Pancreas (tissue), 10 donors: Measurements from ENCODE around the gene EXOC3L2. TPM values are rescaled to one million over a fixed set of nuclear protein-coding genes. Genes with fewer than 3 reads are reported as not detected.

Experiments
- ATAC-seq, 4 donors: fragments of 200-7000 bp; cut with Tn5 transposase; one replicate each; pipeline versions ENCODE4 v1.8.0 to v1.9.1; 2020; ENCODE audit warnings: mild to moderate bottlenecking in 4 of 4, moderate library complexity in 4 of 4
- DNase-seq, 6 donors: peaks; one replicate each; pipeline ENCODE4 v3.0.0-alpha.2; 2020
- FAIRE-seq: peaks from 2 replicates; lab custom pipeline; 2012; peaks lifted over from hg19 to GRCh38; lab: Jason Lieb, UNC
- H3K27ac ChIP-seq, 4 donors: fragments of 200-600 bp; sonication (generic); 1 replicate in 3 of 4; 2 replicates in 1 of 4; pipeline versions ENCODE4 v1.5.0 to v1.8.0; 2020
- H3K27me3 ChIP-seq, 4 donors: fragments of 200-600 bp; one replicate each; pipeline ENCODE4 v1.8.0; 2021
- H3K36me3 ChIP-seq, 3 donors: fragments of 200-600 bp; sonication (generic) in 1 of 3; one replicate each; pipeline versions ENCODE4 v1.5.0 to v1.8.0; 2020 to 2021
- H3K4me1 ChIP-seq, 3 donors: fragments of 200-600 bp; one replicate each; pipeline ENCODE4 v1.8.0; 2021
- H3K4me3 ChIP-seq, 4 donors: fragments of 200-600 bp; sonication (generic) in 2 of 4; one replicate each; pipeline versions ENCODE4 v1.5.0 to v1.8.0; 2020 to 2021
- H3K9me3 ChIP-seq, 4 donors: fragments of 200-600 bp; one replicate each; pipeline ENCODE4 v1.8.0; 2021
- WGBS, 2 donors: extraction: QIAGEN DNeasy Blood & Tissue Kit; methylation state at CpG; one replicate each; pipeline ENCODE4 v1.1.7; 2013; 5-methylcytosine and 5-hydroxymethylcytosine counted together
- intact Hi-C, 3 donors: fragments of 100-400 bp; cut with DNase I; formaldehyde crosslinking; loops; one replicate each; pipeline versions ENCODE4 v1.11.1 to v1.14.2; 2022
- polyA plus RNA-seq, 2 donors: library from polyadenylated mRNA; stranded (reverse); fragments of 200-250 nt; gene quantifications; one replicate each; pipeline ENCODE4 v1.2.3, GENCODE V29; 2013
- total RNA-seq, 6 donors: library from RNA; stranded (reverse); fragmentation: NEBNext Ultra II Directional in 4 of 6; extraction: Animal tissue kit (Norgen Biotek cat#: 25700) in 4 of 6; gene quantifications; one replicate each; pipeline versions ENCODE4 v1.2.1 to v1.2.4, GENCODE V29; 2021 to 2023
- TF ChIP-seq, protein P1 (sequence below), 4 donors: fragments of 200-600 bp; sonication (generic) in 3 of 4; IDR thresholded peaks; one replicate each; pipeline versions ENCODE4 v1.5.0 to v1.8.0; 2021; ENCODE audit warnings: antibody characterized with exemption in 4 of 4
- donor health status: healthy with polysubstance abuse.
- donor health status: DM: no; HTN: no; CAD: no; lungs with moderate emphysema.
- donor health status: DM: no; HTN: no; CAD: no.
- donor health status: control.
- donor health status: control.
- donor health status: Bipolar disorder and iron deficiency.
- donor health status: DM: yes; HTN: yes; CAD: no.
- donor health status: DM: no; HTN: no; CAD: no.
- donor health status: DM: no; HTN: no; CAD: no.
- donor health status: DM: yes; HTN: yes; CAD: no.

The EXOC3L2 gene
- total and polyA plus RNA-seq, 8 donors = 0.59 to 4.5 (median 1.8) TPM

DNA sequence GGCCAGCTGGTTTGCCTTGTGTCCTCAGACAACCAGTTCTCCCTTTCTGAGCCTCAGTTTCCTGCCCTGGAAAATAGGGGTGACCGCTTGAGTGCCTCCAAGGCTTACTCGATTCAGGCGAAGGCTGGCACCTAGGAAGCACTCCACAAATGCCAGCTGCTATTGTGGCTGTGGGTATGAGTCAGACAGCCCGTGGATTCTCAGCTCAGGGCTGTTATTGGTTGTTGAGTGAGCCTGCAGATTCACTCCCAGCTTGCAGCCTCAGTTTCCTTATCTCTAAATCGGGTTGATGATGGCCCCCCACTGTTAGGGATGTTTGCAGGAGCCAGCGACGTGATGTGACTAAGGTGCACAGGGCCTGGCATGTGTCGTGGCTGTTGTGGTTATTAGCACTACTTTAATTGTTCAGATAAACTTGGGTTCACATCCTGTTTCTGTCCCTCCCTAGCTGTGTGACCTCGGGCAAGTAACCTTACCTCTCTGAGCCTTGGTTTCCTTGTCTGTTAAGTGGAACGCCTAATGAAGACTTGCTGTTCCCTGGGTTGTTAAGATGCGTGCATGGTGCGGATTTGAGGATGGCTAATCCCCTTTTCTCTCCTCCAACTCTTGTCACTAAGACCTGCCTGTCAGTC, 8.3 kb upstream of the EXOC3L2 start:
- Histone ChIP-seq H3K9me3 (no peaks in the 10 kb centered on the region), H3K4me3 (no peak overlapping the region), H3K4me1 (peaks cover 0 to 5% (median 3%) of the 10 kb centered on the region in 3 donors), H3K27ac (no peak overlapping the region), H3K27me3 (no peaks in the 10 kb centered on the region), H3K36me3 (no peaks in the 10 kb centered on the region)
- DNase-seq (no peak), ATAC-seq (no peak), FAIRE-seq (no peak)
- TF ChIP-seq, protein P1, sequence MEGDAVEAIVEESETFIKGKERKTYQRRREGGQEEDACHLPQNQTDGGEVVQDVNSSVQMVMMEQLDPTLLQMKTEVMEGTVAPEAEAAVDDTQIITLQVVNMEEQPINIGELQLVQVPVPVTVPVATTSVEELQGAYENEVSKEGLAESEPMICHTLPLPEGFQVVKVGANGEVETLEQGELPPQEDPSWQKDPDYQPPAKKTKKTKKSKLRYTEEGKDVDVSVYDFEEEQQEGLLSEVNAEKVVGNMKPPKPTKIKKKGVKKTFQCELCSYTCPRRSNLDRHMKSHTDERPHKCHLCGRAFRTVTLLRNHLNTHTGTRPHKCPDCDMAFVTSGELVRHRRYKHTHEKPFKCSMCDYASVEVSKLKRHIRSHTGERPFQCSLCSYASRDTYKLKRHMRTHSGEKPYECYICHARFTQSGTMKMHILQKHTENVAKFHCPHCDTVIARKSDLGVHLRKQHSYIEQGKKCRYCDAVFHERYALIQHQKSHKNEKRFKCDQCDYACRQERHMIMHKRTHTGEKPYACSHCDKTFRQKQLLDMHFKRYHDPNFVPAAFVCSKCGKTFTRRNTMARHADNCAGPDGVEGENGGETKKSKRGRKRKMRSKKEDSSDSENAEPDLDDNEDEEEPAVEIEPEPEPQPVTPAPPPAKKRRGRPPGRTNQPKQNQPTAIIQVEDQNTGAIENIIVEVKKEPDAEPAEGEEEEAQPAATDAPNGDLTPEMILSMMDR (IDR thresholded peaks at IDR 0.05) = no peak
- 73 to 76% methylated on average over 12 of the region's 12 CpGs for WGBS, 2 donors
- intact Hi-C loops = loop anchor here in 1 of 3 donors (10.0 kb wide), 1 partner anchor 59 kb away; no protein-coding TSS in a partner anchor

DNA sequence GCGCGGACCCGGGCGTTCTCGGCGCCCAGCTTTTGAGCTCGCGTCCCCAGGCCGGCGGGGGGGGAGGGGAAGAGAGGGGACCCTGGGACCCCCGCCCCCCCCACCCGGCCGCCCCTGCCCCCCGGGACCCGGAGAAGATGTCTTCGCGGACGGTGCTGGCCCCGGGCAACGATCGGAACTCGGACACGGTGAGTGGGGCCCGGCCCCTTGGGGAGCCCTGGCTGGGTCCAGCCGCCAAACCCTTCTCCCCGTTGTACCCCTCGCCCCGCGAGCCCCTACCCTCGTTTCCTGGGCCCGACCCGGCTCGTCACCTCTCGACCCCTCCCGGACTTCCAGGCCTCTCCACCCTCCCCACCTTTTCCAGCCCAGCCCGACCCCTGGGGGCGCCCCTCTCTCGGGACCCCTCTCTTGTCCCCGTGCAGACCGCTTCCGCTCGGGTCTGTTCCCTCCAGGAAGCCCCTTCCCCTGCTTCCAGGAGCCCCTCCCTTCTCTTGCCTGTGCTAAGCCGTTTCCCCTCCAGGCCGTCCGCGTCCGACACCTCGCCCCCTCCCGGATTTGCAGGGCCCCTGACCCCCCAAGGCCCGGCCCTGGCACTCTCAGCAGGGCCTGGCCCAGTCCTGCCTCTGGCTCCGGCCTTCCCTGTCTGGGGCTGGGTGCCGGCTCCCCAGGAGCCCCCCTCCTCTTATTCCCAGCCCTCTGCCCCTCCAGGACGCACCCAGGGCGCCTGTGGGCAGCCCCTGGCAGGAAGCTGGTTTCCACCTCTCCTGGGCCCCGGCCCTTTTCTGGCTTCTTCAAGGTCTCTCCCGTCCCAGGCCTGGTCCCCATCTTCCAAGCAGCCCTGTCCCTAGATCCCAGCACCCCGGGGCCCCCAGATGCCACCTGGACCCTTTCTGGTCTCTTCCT, 6.5 kb upstream of the EXOC3L2 start:
- FAIRE-seq (no peak), ATAC-seq (peak; percentile 23 to 54 (median 27)), DNase-seq (peak in 5 of 6 donors; percentile 11 to 79 (median 51))
- peak overlapping the region in 3 of 4 donors; percentile 11 to 37 (median 17) for H3K27ac ChIP-seq
- H3K27me3 ChIP-seq = no peaks in the 10 kb centered on the region
- TF ChIP-seq, protein P1 (IDR thresholded peaks at IDR 0.05) = no peak
- H3K36me3 ChIP-seq = no peaks in the 10 kb centered on the region
- H3K4me1 ChIP-seq = peaks cover 0 to 5% (median 3%) of the 10 kb centered on the region in 3 donors
- peak overlapping the region; percentile 47 to 88 (median 72) for H3K4me3 ChIP-seq
- intact Hi-C loops = loop anchor here in 1 of 3 donors (10.0 kb wide), 1 partner anchor 57 kb away; no protein-coding TSS in a partner anchor
- 1 to 2% methylated on average over 30 to 57 of the region's 57 CpGs for WGBS, 2 donors
- H3K9me3 ChIP-seq = no peaks in the 10 kb centered on the region

DNA sequence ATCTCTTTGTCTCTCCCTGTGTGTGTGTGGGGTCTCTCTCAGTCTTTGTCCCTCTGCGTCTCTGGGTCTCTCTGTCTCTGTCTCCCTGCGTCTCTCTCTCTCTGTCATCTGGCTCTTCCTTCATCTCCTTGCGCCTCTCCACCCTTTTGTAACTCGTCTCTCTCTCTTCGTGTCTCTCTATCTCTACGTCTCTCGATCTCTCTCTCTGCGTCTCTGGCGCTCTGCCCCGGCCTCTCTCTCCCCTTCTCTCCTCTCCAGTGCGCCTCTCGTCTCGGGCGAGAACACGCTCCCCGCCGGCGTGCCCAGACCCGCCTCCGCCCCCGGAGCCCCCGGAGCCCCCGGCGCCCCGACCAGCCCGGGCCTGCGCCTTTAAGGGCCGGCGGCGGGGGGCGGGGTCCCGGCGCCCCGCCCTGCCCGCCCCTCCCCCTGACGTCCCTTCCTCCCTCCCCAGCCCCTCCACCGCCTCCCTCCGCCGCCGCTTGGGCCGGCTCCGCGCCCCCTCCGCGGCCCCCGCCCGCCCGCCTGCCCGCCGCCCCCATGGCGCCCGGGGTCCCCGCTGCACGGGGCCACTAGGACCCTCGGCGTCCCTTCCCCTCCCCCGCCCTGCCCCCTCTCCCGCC, 5.7 kb upstream of the EXOC3L2 start, which contains the start of gene MARK4:
TSS of gene MARK4 (plus strand) at position 440 of the 620 bp plus-strand sequence. CDS start 318 bp downstream, outside the sequence.
- H3K27me3 ChIP-seq = no peaks in the 10 kb centered on the region
- intact Hi-C loops = loop anchor here in 1 of 3 donors (10.0 kb wide), 1 partner anchor 56 kb away; no protein-coding TSS in a partner anchor
- H3K4me3 ChIP-seq = peak within 1 kb of the TSS; percentile 47 to 88 (median 72)
- peak within 1 kb of the TSS in 3 of 4 donors; percentile 17 to 46 (median 37) for H3K27ac ChIP-seq
- TF ChIP-seq, protein P1 (IDR thresholded peaks at IDR 0.05) = no peak
- peaks cover 0 to 5% (median 3%) of the 10 kb centered on the region in 3 donors for H3K4me1 ChIP-seq
- FAIRE-seq = no peak
- no peaks in the 10 kb centered on the region for H3K9me3 ChIP-seq
- ATAC-seq = peak; percentile 64 to 83 (median 73)
- no peaks in the 10 kb centered on the region for H3K36me3 ChIP-seq
- WGBS, 2 donors = 1% methylated on average over 29 to 53 of the region's 58 CpGs
- peak; percentile 49 to 79 (median 64) for DNase-seq

DNA sequence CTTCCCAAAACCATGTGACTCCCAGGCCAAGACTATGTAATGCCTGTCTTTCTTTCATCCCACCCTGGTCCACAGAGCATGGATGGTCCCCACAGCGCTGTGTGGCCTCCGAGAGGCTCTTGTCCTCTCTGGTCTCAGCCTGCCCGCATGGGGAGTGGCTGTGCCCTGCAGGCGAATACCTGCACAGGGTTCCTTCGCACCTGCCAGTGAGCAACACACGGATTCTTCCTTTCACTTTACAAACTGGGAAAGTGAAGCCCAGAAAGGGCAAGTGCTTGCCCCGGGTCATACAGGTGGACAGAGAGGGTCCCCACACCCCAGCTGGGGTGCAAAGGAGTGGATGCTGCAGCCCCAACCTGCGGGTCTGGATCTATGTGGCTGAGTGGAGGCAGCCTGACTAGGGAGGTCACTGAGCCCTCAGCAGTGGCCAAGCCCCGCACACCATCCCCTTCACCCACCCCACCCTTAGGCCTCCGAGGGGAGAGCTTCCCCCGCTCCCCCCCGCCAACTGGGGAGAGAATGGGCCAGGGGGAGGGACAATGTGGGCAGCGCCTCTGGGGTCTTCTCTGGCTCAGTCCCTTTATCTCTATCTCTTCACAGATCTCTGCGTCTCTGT, 5.1 kb upstream of the EXOC3L2 start:
- Histone ChIP-seq H3K4me1 (peaks cover 0 to 5% (median 3%) of the 10 kb centered on the region in 3 donors), H3K9me3 (no peaks in the 10 kb centered on the region), H3K27ac (no peak overlapping the region), H3K4me3 (peak overlapping the region; percentile 47 to 88 (median 72)), H3K27me3 (no peaks in the 10 kb centered on the region), H3K36me3 (no peaks in the 10 kb centered on the region)
- DNase-seq (peak in 1 of 6 donors; percentile 26), FAIRE-seq (no peak), ATAC-seq (peak in 2 of 4 donors; percentile 2 to 8)
- intact Hi-C loops = loop anchor here in 1 of 3 donors (10.0 kb wide), 1 partner anchor 56 kb away; no protein-coding TSS in a partner anchor
- TF ChIP-seq, protein P1 (IDR thresholded peaks at IDR 0.05) = no peak
- WGBS, 2 donors = 35 to 37% methylated on average over 12 to 13 of the region's 14 CpGs
